ENCODE data around the gene PRRC2B.

DNA sequence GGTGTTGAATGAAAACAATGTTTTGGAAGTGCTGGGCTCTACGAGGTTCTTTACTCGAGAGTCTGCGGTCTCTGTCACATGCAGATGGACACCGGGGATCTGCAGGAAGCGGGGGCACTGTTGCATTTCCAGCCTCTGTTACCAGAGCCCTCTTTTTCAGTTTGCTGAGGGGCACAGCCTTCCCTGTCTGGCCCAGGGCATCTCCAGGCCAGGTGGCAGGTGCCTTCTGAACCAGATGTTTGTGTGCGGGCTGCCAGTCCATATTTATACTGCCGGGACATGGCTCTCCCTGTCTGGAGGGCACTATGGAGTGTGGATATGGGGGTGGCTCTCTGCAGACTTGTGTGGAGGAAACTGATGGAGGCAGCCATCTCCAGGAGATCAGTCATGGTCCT, 90.2 kb downstream of the PRRC2B start:
- TF ChIP-seq, protein P1, sequence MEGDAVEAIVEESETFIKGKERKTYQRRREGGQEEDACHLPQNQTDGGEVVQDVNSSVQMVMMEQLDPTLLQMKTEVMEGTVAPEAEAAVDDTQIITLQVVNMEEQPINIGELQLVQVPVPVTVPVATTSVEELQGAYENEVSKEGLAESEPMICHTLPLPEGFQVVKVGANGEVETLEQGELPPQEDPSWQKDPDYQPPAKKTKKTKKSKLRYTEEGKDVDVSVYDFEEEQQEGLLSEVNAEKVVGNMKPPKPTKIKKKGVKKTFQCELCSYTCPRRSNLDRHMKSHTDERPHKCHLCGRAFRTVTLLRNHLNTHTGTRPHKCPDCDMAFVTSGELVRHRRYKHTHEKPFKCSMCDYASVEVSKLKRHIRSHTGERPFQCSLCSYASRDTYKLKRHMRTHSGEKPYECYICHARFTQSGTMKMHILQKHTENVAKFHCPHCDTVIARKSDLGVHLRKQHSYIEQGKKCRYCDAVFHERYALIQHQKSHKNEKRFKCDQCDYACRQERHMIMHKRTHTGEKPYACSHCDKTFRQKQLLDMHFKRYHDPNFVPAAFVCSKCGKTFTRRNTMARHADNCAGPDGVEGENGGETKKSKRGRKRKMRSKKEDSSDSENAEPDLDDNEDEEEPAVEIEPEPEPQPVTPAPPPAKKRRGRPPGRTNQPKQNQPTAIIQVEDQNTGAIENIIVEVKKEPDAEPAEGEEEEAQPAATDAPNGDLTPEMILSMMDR (IDR thresholded peaks at IDR 0.05), result no peak
- TF ChIP-seq POLR2A (IDR thresholded peaks at IDR 0.05), result no peak

Data from right lobe of liver (tissue), 4 donors.